Activated CD4-positive, alpha-beta T cell treated with anti-CD3 and anti-CD28 coated beads, Interleukin-2, amount 10 ng/mL, durations not matched to agents 24 days and 14 days (primary cell): ENCODE data around the gene MCM5. TPM values are rescaled to one million over a fixed set of nuclear protein-coding genes. Genes with fewer than 3 reads are reported as not detected.
A peak's percentile ranks its signal among the peaks of the same experiment; 100 is the strongest.
"Not testable (repeated sequence)": the region's sequence is repeated elsewhere in the genome, so short reads cannot be mapped to it uniquely, and the experiment has no call there.

ENCODE experiments used
- DNase-seq: peaks from one replicate; pipeline ENCODE4 v3.0.0; 2022
- H3K27ac Mint-ChIP-seq: one replicate; pipeline ENCODE4 v1.8.0; 2022; ENCODE audit warnings: mild to moderate bottlenecking, mixed read lengths
- H3K27me3 Mint-ChIP-seq: one replicate; pipeline ENCODE4 v1.8.0; 2022; ENCODE audit warnings: mixed read lengths
- H3K36me3 Mint-ChIP-seq: one replicate; pipeline ENCODE4 v1.8.0; 2022; ENCODE audit warnings: low read depth, mild to moderate bottlenecking, mixed read lengths
- H3K4me1 Mint-ChIP-seq: one replicate; pipeline ENCODE4 v1.8.0; 2021; ENCODE audit warnings: mixed read lengths
- H3K4me3 Mint-ChIP-seq: one replicate; pipeline ENCODE4 v1.8.0; 2022; ENCODE audit warnings: mild to moderate bottlenecking, moderate library complexity, mixed read lengths
- H3K9me3 Mint-ChIP-seq: one replicate; pipeline ENCODE4 v1.8.0; 2021; ENCODE audit warnings: mixed read lengths
- intact Hi-C: fragments of 100-400 bp; cut with micrococcal nuclease; formaldehyde crosslinking; loops from one replicate; pipeline ENCODE4 v1.15.1; 2023
- total RNA-seq: library from RNA; stranded (reverse); gene quantifications from 2 replicates; pipeline ENCODE4 v1.2.3, GENCODE V29; 2022

MCM5 gene
- total RNA-seq, 1 donor from 2014 or later = 343 TPM

DNA sequence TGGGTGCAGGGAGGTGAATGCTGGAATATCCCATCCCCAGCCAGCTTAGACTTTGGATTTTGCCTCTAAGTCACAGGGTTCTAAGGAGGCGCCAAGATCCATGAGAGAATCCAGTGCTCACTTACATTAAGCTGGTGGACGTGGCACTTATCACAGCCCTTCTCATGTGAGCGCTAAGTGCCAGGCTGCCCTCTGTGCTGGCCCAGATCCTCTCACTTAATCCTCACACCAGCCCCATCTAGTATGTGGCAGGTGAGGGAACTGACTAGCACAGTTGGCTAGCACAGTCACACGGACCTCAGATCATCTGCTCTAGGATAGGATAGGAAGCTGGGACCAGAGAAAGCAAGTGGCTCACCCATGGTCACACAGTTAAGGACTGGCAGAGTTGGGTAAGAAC is 15.4 kb upstream of the MCM5 start:
- no peak overlapping the region for H3K4me3 Mint-ChIP-seq
- peaks cover 6% of the 10 kb centered on the region for H3K4me1 Mint-ChIP-seq
- H3K36me3 Mint-ChIP-seq = no peaks in the 10 kb centered on the region
- H3K27me3 Mint-ChIP-seq = peaks cover 31% of the 10 kb centered on the region
- H3K27ac Mint-ChIP-seq = no peak overlapping the region
- intact Hi-C loops = no loop called here
- H3K9me3 Mint-ChIP-seq = no peaks in the 10 kb centered on the region
- no peak for DNase-seq

DNA sequence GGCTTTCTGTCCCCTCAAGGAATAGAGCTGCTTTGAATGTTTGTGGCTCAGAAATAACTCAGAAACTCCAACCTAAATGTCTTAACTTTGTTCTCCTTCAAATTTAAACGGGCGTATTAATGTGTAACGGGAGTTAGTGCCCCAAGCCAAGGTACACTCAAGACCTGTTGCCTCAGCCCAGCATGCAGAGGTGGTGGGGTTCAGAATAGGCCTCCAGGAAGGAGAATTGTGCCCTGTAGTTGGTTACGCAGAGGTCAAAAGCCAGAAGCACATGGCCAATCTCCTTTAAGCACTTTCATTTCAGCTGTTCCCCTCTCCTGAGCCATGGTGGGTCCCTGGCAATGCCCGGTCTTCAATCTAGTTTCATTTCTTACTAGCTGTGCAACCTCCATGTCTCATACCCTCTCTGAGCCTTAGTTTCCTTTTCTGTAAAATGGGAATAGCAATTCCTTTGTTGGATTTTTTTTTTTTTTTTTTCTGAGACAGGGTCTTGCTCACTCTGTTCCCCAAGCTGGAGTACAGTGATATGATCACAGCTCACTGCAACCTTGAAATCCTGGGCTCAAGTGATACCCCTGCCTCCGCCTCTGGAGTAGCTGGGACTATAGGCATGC is 14.9 kb upstream of the MCM5 start:
- H3K9me3 Mint-ChIP-seq = no peaks in the 10 kb centered on the region
- peaks cover 26% of the 10 kb centered on the region for H3K27me3 Mint-ChIP-seq
- H3K36me3 Mint-ChIP-seq = no peaks in the 10 kb centered on the region
- H3K4me3 Mint-ChIP-seq = no peak overlapping the region
- no peak for DNase-seq
- no peak overlapping the region for H3K27ac Mint-ChIP-seq
- peaks cover 6% of the 10 kb centered on the region for H3K4me1 Mint-ChIP-seq
- intact Hi-C loops = no loop called here

DNA sequence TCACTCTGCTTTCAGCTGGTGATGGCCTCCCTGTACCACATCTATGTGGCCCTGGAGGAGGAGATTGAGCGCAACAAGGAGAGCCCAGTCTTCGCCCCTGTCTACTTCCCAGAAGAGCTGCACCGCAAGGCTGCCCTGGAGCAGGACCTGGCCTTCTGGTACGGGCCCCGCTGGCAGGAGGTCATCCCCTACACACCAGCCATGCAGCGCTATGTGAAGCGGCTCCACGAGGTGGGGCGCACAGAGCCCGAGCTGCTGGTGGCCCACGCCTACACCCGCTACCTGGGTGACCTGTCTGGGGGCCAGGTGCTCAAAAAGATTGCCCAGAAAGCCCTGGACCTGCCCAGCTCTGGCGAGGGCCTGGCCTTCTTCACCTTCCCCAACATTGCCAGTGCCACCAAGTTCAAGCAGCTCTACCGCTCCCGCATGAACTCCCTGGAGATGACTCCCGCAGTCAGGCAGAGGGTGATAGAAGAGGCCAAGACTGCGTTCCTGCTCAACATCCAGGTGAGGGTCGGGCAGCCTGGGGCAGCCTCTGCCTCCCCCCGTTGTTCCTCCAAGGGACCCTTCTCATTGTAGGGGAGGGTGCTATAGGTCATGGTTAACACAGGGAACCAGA is 13.2 kb upstream of the MCM5 start:
- H3K9me3 Mint-ChIP-seq = no peaks in the 10 kb centered on the region
- intact Hi-C loops = no loop called here
- no peak overlapping the region for H3K4me3 Mint-ChIP-seq

DNA sequence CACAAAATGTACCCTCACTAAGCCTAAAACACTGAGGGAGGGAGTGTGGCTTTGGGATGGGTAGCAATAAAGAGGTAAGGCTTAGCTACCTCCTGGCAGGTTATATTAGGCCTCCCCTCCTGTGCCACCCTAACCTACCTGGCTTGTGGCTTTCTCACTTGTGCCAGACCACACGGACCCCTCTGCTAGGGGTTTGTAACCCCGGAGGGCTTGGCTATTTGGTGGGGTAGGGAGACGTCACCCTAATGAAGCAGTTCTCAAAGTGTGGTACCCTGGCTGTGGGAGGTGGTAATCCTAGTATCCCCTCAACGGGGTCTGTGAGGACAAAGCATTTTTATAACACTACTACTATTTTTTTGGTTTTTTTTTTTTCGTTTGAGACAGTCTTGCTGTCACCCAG is 9.0 kb upstream of the MCM5 start:
- Mint-ChIP-seq H3K36me3 (no peaks in the 10 kb centered on the region), H3K27ac (no peak overlapping the region), H3K9me3 (no peaks in the 10 kb centered on the region), H3K27me3 (peaks cover 2% of the 10 kb centered on the region), H3K4me3 (no peak overlapping the region), H3K4me1 (no peaks in the 10 kb centered on the region)
- DNase-seq = no peak
- intact Hi-C loops = no loop called here

More for the DNA sequence above, 13.2 kb upstream of the MCM5 start:
- Mint-ChIP-seq H3K4me1 (no peaks in the 10 kb centered on the region), H3K27ac (no peak overlapping the region), H3K27me3 (peaks cover 15% of the 10 kb centered on the region), H3K36me3 (no peaks in the 10 kb centered on the region)
- no peak for DNase-seq

DNA sequence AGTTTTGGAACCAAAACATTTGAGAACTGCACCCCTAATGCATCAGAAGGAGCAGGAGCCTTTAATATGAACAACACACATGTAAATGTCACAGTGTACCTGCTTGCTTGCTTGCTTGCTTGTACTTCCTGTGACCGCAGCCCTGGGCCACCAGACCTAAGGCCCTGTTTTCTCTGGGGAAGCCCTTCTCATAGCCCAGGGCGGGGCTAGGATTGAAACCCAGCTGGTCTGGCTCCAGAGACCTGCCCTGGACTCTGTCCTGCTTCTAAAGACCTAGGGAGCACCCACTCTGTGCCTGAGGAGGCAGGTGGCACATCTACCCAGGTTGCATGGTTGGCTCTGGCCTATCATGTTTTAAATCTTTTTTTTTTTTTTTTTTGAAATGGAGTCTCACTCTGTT is 7.6 kb upstream of the MCM5 start:
- Mint-ChIP-seq H3K9me3 (no peaks in the 10 kb centered on the region), H3K27me3 (peaks cover 2% of the 10 kb centered on the region), H3K4me3 (no peak overlapping the region), H3K36me3 (no peaks in the 10 kb centered on the region), H3K27ac (no peak overlapping the region), H3K4me1 (no peaks in the 10 kb centered on the region)
- DNase-seq = no peak
- intact Hi-C loops = no loop called here

DNA sequence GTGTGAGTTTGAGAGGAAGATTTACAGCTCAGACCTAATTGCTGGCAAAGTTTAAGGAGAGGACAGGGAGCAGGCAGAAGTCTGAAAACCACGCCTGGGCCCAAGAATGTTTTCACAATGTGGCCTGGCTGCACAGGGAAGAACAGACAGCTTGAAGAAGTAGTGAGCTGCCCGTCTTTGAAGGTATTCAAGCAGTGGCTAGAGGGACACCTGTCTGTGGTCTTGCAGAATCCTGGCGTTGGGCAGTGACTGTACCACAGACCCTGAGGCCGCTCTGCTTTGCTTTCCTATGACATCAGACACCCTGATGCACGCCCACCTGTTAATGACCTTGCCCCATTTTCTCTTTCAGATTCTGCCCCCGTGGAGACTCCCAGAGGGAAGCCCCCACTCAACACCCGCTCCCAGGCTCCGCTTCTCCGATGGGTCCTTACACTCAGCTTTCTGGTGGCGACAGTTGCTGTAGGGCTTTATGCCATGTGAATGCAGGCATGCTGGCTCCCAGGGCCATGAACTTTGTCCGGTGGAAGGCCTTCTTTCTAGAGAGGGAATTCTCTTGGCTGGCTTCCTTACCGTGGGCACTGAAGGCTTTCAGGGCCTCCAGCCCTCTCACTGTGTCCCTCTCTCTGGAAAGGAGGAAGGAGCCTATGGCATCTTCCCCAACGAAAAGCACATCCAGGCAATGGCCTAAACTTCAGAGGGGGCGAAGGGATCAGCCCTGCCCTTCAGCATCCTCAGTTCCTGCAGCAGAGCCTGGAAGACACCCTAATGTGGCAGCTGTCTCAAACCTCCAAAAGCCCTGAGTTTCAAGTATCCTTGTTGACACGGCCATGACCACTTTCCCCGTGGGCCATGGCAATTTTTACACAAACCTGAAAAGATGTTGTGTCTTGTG is 6.6 kb upstream of the MCM5 start:
- no peak overlapping the region for H3K4me3 Mint-ChIP-seq
- H3K9me3 Mint-ChIP-seq = no peaks in the 10 kb centered on the region
- H3K4me1 Mint-ChIP-seq = no peaks in the 10 kb centered on the region
- intact Hi-C loops = no loop called here
- H3K36me3 Mint-ChIP-seq = no peaks in the 10 kb centered on the region
- H3K27ac Mint-ChIP-seq = peak overlapping the region; percentile 41
- no peak for DNase-seq
- H3K27me3 Mint-ChIP-seq = peaks cover 2% of the 10 kb centered on the region

DNA sequence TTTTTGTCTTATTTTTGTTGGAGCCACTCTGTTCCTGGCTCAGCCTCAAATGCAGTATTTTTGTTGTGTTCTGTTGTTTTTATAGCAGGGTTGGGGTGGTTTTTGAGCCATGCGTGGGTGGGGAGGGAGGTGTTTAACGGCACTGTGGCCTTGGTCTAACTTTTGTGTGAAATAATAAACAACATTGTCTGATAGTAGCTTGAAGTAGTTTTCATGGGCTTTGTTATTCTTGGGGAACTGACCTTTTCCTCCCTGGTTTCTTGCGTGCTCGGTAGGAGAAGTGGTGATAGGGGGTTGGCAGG is 6.0 kb upstream of the MCM5 start:
- Mint-ChIP-seq H3K9me3 (no peaks in the 10 kb centered on the region), H3K4me3 (no peak overlapping the region), H3K27ac (no peak overlapping the region), H3K27me3 (no peaks in the 10 kb centered on the region), H3K4me1 (peaks cover 3% of the 10 kb centered on the region), H3K36me3 (no peaks in the 10 kb centered on the region)
- DNase-seq = no peak
- intact Hi-C loops = no loop called here

DNA sequence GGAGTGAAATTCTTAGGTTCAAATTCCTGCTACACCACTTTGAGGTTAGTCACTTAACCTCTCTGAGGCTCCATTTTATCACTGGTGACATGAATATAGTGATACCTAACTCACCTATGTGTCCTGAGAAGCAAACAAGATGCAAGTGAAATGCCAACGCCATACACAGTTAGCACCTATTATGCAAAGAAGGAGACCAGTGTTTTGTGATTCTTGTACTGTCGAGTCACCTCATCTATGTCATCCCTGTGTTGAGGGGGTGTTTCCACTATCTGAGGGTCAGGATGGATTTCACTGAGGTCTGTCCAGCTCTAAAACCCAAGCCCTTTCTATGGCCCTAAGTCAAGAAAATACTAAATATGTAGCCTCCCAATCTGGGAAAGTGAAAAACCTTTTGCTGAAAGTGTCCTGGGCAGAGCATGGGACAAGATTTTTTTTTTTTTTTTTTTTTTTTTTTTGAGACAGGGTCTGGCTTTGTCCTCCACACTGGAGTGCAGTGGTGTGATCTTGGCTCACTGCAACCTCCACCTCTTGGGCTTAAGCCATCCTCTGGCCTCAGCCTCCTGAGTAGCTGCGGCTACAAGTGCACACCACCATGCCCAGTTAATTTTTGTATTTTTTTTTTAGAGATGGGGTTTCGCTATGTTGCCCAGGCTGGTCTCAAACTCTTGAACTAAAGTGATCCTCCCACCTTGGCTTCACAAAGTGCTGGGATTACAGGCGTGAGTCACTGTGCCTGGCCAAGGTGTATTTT is 5.0 kb upstream of the MCM5 start:
- H3K27me3 Mint-ChIP-seq = no peaks in the 10 kb centered on the region
- intact Hi-C loops = no loop called here
- no peak overlapping the region for H3K27ac Mint-ChIP-seq
- H3K9me3 Mint-ChIP-seq = no peaks in the 10 kb centered on the region
- no peak overlapping the region for H3K4me3 Mint-ChIP-seq
- H3K4me1 Mint-ChIP-seq = peaks cover 10% of the 10 kb centered on the region
- H3K36me3 Mint-ChIP-seq = peaks cover 6% of the 10 kb centered on the region
- DNase-seq = no peak

DNA sequence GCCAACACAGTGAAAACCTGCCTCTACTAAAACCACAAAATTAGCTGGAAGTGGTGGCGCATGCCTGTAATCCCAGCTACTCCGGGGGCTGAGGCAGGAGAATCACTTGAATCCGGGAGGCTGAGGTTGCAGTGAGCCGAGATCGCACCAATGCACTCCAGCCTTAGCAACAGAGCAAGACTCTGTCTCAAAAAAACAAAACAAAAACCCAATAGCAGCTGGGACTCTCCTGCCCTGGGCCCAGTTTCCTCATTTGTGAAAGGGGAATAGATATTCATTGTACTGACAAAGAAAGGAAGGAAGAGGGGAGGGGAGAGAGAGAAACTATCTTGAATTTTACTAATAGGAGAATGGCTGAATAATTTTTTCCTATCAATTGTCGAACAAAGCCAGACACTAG is 3.3 kb upstream of the MCM5 start:
- DNase-seq, intact Hi-C loops, H3K9me3 Mint-ChIP-seq, H3K27me3 Mint-ChIP-seq, H3K27ac Mint-ChIP-seq, H3K4me3 Mint-ChIP-seq: not testable (repeated sequence)
- peaks cover 18% of the 10 kb centered on the region for H3K4me1 Mint-ChIP-seq
- H3K36me3 Mint-ChIP-seq = peaks cover 18% of the 10 kb centered on the region

DNA sequence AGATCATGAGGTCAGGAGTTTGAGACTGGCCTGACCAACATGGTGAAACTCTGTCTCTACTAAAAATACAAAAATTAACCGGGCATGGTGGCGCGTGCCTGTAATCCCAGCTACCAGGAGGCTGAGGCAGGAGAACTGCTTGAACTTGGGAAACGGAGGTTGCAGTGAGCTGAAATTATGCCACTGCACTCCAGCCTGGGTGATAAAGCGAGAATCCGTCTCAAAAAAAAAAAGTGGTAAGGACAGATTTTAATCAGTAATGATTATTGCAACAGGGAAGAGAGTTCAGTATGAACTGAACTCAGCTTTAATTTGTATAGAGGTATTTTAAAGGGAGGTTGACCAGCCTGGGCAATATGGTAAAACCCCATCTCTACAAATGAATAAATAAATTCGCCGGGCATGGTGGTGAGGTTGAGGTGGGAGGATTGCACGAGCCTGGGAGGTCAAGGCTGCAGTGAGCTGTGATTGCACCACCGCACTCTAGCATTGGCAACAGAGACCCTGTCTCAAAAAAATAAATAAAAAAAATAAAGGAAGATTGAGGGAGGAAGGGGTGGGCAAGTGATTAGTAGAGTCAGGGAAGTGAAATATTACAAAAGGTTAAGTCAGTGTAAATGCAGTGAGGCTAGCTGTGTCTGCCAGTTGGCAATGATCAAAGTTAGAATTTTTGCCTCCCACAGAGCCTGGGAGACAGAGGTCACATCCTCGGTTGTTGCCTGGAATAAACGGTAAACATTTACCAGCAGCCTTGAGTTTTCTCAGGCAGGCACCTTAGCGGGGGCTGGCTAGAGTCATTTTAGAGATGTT is 2.6 kb upstream of the MCM5 start:
- no peak for DNase-seq
- no peaks in the 10 kb centered on the region for H3K9me3 Mint-ChIP-seq
- H3K27ac Mint-ChIP-seq = no peak overlapping the region
- no peaks in the 10 kb centered on the region for H3K27me3 Mint-ChIP-seq
- peaks cover 22% of the 10 kb centered on the region for H3K36me3 Mint-ChIP-seq
- H3K4me3 Mint-ChIP-seq = no peak overlapping the region
- intact Hi-C loops = no loop called here
- peaks cover 20% of the 10 kb centered on the region for H3K4me1 Mint-ChIP-seq

DNA sequence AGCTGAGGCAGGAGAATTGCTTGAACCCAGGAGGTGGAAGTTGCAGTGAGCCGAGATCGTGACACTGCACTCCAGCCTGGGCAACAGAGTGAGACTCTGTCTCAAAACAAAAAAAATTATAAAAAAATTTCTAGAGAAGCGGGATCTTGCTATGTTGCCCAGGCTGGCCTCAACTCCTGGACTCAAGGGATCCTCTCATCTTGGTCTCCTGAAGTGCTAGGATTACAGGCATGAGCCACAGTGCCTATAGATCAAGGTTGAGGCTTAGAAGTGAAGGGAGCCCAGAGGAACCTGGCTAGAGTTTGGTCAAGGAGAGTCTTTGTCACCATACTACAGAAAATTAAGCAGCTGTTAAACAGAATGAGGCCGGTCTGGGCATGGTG is 1.4 kb upstream of the MCM5 start:
- H3K36me3 Mint-ChIP-seq = peaks cover 32% of the 10 kb centered on the region
- intact Hi-C loops = loop anchor here (2.0 kb wide), 1 partner anchor 98 kb away; no protein-coding TSS in a partner anchor
- peak overlapping the region; percentile 99 for H3K27ac Mint-ChIP-seq
- H3K27me3 Mint-ChIP-seq = no peaks in the 10 kb centered on the region
- no peaks in the 10 kb centered on the region for H3K9me3 Mint-ChIP-seq
- H3K4me3 Mint-ChIP-seq = peak overlapping the region; percentile 100
- peaks cover 25% of the 10 kb centered on the region for H3K4me1 Mint-ChIP-seq
- DNase-seq = no peak

DNA sequence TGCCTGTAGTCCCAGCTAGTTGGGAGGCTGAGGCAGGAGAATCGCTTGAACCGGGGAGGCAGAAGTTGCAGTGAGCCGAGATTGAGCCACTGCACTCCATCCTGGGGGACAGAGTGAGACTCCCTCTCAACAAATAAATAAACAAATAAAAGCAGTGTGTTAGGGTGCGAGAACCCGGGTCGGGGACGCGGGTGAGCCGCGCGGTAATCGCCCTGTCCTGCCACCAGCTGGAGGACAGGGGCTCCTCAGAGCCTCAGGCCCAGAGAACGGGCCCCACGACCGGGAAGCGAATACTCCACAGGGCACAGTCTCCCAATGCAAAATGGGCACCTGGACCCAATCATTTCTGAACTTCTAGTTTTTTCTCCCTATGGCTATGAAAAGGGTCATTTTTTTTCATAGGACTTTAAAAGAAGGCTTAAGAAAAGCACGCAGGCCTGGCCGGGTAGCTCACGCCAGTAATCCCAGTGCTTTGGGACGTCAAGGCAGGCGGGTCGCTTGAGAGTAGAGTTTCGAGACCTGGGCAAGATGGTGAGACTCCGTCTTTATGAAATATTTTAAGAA is 744 bp upstream of the MCM5 start:
- DNase-seq = peak; percentile 68
- H3K27ac Mint-ChIP-seq = peak overlapping the region; percentile 99
- intact Hi-C loops = loop anchor here (2.0 kb wide), 1 partner anchor 98 kb away; no protein-coding TSS in a partner anchor
- no peaks in the 10 kb centered on the region for H3K27me3 Mint-ChIP-seq
- peaks cover 36% of the 10 kb centered on the region for H3K36me3 Mint-ChIP-seq
- H3K4me1 Mint-ChIP-seq = peaks cover 25% of the 10 kb centered on the region
- no peaks in the 10 kb centered on the region for H3K9me3 Mint-ChIP-seq
- H3K4me3 Mint-ChIP-seq = peak overlapping the region; percentile 100

DNA sequence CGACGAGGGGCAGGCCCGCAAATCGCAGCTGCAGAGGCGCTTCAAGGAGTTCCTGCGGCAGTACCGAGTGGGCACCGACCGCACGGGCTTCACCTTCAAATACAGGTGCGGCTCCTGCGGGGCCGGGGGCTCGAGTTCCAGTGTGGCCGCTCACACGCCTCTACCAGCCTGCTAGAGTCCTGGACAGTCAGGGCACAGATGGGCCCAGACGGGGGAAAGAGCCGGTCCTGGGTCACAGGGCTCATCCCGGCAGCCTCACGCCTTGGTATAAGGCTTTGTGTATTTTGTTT is 506 bp downstream of the MCM5 start:
- intact Hi-C loops = loop anchor here (2.0 kb wide), 1 partner anchor 50 kb away; no protein-coding TSS in a partner anchor
- DNase-seq = no peak
- H3K4me1 Mint-ChIP-seq = peaks cover 26% of the 10 kb centered on the region
- peak overlapping the region; percentile 99 for H3K27ac Mint-ChIP-seq
- peaks cover 41% of the 10 kb centered on the region for H3K36me3 Mint-ChIP-seq
- peak overlapping the region; percentile 100 for H3K4me3 Mint-ChIP-seq
- H3K9me3 Mint-ChIP-seq = no peaks in the 10 kb centered on the region
- H3K27me3 Mint-ChIP-seq = no peaks in the 10 kb centered on the region
